Measurements from ENCODE around the gene MTMR1.

Gene MTMR1

DNA sequence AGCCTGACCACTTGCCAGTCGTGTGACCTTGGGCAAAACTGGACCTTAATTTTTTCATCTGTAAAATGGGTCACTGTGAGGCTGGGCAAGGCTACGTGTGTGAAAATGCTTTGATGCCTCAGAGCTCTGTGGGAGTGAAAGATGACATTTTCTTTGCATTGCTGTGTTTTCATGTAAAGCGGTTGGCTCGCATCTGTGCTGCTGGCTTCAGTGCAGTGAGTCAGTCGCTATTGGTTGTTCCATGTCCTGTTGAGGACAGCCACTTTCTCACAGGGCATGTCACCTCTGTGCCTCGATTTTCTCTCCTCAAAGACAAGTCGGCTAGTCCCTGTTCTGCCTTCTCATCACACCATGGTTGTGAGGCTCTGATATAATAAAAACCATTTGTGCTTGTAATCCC, 4.4 kb downstream of the MTMR1 start:
- DNase-seq = no peak

GRCh38 chrX:150698981-150699380, 5.8 kb downstream of the MTMR1 start:
- no peak for DNase-seq

DNA sequence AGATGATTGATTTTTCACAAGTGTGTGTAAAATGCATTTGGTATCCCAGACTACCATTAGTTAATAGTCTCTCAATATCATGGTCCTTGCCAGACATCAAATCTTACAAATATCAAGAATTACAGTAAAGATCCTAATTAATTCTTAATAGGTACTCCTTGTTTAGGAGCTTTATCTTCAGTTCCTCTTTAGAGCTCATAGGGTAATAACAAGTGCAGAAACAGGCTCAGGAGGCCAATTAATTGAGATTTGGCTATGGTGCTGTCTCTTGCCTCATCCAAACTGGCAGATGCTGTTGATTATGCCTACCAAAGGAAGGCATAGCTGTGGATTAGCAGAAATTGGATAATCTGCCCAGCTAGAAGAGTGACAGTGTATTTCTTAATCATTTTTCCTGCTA, 6.9 kb downstream of the MTMR1 start:
- no peak for DNase-seq

GRCh38 chrX:150701377-150701776, 8.2 kb downstream of the MTMR1 start:
- DNase-seq = no peak

DNA sequence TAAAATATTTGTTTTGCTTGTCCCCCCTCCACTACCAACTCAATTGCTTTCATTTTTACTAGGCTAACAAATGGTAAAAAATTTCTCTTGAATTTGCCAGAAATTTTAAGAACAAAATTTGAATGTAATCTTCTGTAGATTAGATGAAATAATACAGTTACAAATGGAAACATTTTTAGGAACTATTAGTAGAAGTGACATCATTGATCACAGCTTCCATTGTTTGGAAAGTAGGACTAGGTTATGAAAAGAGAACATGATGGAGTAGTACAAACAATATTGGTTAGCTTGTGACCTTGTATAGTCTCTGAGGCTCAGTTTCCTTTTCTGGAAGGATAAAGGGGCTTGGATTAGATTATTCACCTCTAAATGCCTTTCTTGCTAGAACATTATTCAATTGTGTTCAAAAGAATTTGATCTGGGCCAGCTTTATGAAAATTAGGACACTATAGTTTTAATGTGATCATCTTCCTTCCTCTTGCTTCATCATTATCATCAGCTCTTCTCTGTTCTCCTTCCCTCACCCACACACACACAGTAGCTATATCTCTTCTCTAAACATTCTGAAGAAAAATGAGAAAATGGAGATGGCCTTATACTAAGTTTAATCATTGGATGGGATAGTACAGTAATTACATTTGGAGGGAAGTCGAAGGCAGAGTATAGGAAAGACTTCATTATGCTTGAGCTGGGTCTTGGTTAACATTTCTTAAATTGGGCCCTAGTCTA, 9.9 kb downstream of the MTMR1 start:
- DNase-seq = no peak

DNA sequence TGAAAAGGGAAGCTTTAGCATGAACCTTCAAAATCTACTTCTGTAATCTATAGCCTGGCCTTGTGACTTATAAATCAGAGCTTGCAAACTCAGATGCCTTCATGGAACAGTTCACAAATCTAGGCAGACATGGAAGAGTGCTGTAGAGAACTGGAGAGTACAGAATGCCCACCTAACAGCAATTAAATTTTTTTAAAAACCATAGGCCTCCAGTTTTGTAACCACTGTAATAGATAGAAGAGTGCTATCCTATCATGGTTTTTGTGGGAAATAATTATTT, 10.4 kb downstream of the MTMR1 start:
- DNase-seq = no peak

DNA sequence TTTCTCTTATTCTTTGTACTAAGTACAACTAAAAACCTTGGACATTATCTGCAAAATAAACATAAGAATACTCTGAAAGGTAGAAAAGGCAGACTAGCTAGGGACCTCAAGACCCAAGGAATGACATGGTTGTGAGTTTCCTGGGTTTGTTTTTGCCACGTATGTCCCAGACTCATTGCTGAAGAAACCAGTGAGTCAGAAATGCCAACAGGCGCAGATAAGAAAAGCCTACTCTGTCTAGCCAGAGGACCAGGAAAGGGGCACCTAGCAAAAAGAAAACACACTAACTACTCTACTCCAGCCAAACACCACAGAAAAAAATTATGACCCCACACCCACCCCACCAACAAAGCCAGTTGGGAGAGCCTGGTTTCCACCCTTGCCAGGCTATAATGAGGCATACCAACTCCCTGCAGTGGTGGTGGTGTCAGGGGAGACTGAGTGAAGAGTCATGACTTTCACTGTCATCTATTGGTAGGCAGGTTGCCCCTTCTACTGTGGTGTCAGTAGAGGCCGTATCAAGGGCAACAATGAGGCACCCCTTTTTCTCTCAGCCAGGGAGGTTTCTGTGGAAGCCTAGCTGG, 10.9 kb downstream of the MTMR1 start:
- no peak for DNase-seq

- DNase-seq = no peak
Measured at GRCh38 chrX:150712619-150713018, 19.4 kb downstream of the MTMR1 start.

GRCh38 chrX:150715184-150715583, 22.0 kb downstream of the MTMR1 start:
- DNase-seq = no peak

DNA sequence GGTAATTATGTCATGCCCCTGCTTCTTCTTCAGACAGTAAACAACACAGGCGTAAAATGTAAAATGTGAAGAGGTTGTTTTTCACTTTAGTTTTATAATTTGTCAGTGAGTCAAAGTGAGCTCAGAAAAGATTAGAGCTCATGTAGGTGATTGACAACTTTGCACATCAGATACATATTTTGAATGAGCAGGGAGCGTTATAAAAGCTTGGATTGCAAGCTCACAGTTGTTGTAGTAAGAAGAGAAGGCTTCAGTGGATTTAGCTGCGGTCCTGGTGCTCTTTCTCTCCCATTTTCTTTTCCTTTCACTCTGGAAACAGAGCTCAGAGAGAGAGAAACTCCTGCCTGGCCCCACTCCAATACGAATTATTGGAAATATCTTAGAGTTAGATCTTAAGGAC, 26.4 kb downstream of the MTMR1 start:
- no peak for DNase-seq

- DNase-seq = no peak
Measured at GRCh38 chrX:150729956-150730355, 36.8 kb downstream of the MTMR1 start.

- DNase-seq = no peak
Measured at GRCh38 chrX:150730719-150731118, 37.5 kb downstream of the MTMR1 start.

DNA sequence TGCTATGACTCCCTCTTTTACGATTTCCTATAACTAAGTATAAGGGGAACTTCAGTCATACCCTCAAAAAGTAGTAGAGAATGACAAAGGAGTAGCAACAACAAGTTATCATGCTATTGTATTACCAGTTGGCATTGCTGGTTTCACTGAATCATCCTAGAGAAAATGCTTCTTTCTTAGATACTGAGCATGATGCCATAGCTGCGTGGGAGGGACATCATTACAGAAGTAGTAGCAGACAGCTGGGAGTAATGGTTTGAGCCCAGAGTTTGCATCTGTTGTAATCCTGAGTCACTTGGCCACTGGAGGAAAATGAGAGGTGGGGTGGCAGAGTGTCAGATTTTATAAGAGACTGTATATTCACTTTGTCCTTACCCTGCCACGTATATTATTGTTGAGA, 38.6 kb downstream of the MTMR1 start:
- DNase-seq = no peak

GRCh38 chrX:150736475-150736874, 43.3 kb downstream of the MTMR1 start:
- DNase-seq = peak; percentile 1

GRCh38 chrX:150752124-150752523, 58.9 kb downstream of the MTMR1 start:
- DNase-seq = no peak

- no peak for DNase-seq
Measured at GRCh38 chrX:150753357-150753756, 60.2 kb downstream of the MTMR1 start.

DNA sequence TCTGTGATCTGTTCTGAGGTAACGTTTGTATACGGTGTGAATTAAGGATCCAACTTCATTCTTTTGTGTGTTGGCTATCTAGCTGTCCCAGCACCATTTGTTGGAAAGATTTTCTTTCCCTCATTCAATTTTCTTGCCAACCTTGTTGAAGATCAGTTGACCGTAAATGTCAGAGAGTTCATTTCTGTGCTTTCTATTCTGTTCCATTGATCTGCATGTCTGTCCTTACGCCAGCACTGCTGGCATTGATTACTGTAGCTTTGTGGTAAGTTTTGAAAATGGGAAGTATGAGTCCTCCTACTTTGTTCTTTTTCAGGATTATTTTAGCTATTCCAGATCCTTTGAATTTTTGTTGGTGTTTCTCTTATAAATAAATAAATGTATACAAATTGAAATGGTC, 60.8 kb downstream of the MTMR1 start:
- DNase-seq = no peak

- no peak for DNase-seq
Measured at GRCh38 chrX:150757371-150757770, 64.2 kb downstream of the MTMR1 start.

DNA sequence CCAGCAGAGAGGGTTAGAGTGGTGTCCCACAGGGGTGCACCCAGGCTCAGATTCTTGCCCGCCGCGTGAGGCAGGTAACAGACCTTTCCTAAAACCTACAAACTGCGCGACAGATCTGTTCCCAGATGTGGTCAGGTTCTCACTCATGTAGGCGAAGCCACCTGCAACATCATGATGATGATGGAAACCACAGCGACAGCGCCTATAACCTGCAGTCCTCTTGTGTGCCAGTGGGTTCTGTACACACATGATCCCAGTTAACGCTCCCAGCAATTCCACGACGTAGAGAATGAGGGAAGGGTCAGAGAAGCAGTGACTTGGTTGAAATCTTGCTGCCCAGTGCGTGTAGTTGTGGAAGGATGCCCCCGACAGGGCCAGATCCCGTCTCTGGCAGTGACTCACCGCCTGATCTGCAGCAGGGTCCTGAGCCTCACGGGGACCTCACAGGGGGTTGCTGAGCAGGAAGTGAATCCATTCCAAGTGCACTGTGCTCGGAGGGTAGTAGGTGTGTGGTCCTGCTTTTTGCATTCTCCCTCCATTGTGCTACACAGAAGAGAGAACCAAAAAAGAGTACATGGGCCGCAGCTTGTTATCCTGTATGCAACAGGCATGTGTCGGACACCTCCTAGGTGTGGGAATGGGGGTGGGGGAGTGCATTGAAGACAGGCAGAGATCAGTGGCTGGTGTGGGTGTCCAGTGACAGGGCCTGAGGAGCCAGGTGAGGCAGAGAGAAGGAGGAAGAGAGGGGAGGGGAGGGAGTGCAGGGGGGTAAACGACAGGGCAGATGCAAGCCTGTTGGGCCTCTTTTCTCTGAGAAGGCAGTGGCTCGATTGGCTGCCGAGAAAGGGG, 66.6 kb downstream of the MTMR1 start:
- DNase-seq = no peak

- DNase-seq = no peak
Measured at GRCh38 chrX:150761176-150761818, 68.1 kb downstream of the MTMR1 start.

- no peak for DNase-seq
Measured at GRCh38 chrX:150761819-150762216, 68.6 kb downstream of the MTMR1 start.

GRCh38 chrX:150762258-150763165, 69.3 kb downstream of the MTMR1 start:
- no peak for DNase-seq
